Measurements from ENCODE around the gene NTM. TPM values are rescaled to one million over a fixed set of nuclear protein-coding genes. Genes with fewer than 3 reads are reported as not detected.
A peak's percentile ranks its signal among the peaks of the same experiment; 100 is the strongest.

NTM gene
- total RNA-seq, 1 experiment from 2014 or later: 0.73 TPM

GRCh38 chr11:132028380-132029240, 658.2 kb downstream of the NTM start:
- H3K27me3 Mint-ChIP-seq (ENCODE audit: insufficient read depth, unreplicated experiment): peaks cover 6% of the 10 kb centered on the region

GRCh38 chr11:132030896-132031295, 660.5 kb downstream of the NTM start:
- TF ChIP-seq CTCF (IDR thresholded peaks at IDR 0.05; ENCODE audit: insufficient read depth in 1 of 2, low read depth in 1 of 2, low read length in 1 of 2, severe bottlenecking in 1 of 2, unreplicated experiment in 1 of 2): no peak
- H3K27me3 Mint-ChIP-seq (ENCODE audit: insufficient read depth, unreplicated experiment): peaks cover 9% of the 10 kb centered on the region
- H3K27ac Mint-ChIP-seq (ENCODE audit: unreplicated experiment): no peak overlapping the region
- Histone ChIP-seq H3K36me3 (ENCODE audit: control insufficient read depth, insufficient read depth, low read length) (no peaks in the 10 kb centered on the region), H3K4me3 (ENCODE audit: low read depth, low read length) (no peak overlapping the region), H3K27me3 (replicated peaks; ENCODE audit: control insufficient read depth, insufficient read depth, low read length) (no peaks in the 10 kb centered on the region), H3K4me1 (no peaks in the 10 kb centered on the region), H3K9me3 (no peaks in the 10 kb centered on the region)
- POLR2A ChIA-PET: no interaction called here
- CTCF ChIA-PET: no interaction called here
- no peak overlapping the region for H3K4me3 Mint-ChIP-seq (ENCODE audit: unreplicated experiment)
- no peaks in the 10 kb centered on the region for H3K9me3 Mint-ChIP-seq (ENCODE audit: unreplicated experiment)
- BruUV-seq (replicated peaks): no TSS peak
- intact Hi-C loops (cut with micrococcal nuclease; ENCODE audit: unreplicated experiment): no loop called here
- DNase-seq: no peak
- H3K4me1 Mint-ChIP-seq (ENCODE audit: low read depth, unreplicated experiment): no peaks in the 10 kb centered on the region
- H3K36me3 Mint-ChIP-seq (ENCODE audit: insufficient read depth, unreplicated experiment): no peaks in the 10 kb centered on the region

More at GRCh38 chr11:132028380-132029240, 658.2 kb downstream of the NTM start:
- no peak overlapping the region for H3K27ac Mint-ChIP-seq (ENCODE audit: unreplicated experiment)
- H3K4me3 Mint-ChIP-seq (ENCODE audit: unreplicated experiment): no peak overlapping the region
- no peak overlapping the region for H3K4me3 ChIP-seq (ENCODE audit: low read depth, low read length)
- no peaks in the 10 kb centered on the region for H3K36me3 ChIP-seq (ENCODE audit: control insufficient read depth, insufficient read depth, low read length)
- intact Hi-C loops (cut with micrococcal nuclease; ENCODE audit: unreplicated experiment): loop anchor here (1.0 to 2.0 kb wide), 2 partner anchors 161 to 334 kb away; no protein-coding TSS in a partner anchor
- ChIA-PET POLR2A (no interaction called here), CTCF (no interaction called here)
- H3K9me3 ChIP-seq: no peaks in the 10 kb centered on the region
- no peaks in the 10 kb centered on the region for H3K9me3 Mint-ChIP-seq (ENCODE audit: unreplicated experiment)
- DNase-seq: peak; percentile 53 to 55
- no peaks in the 10 kb centered on the region for H3K36me3 Mint-ChIP-seq (ENCODE audit: insufficient read depth, unreplicated experiment)
- H3K4me1 Mint-ChIP-seq (ENCODE audit: low read depth, unreplicated experiment): no peaks in the 10 kb centered on the region
- BruUV-seq (replicated peaks): no TSS peak
- peak; percentile 58 to 71 for TF ChIP-seq CTCF (IDR thresholded peaks at IDR 0.05; ENCODE audit: insufficient read depth in 1 of 2, low read depth in 1 of 2, low read length in 1 of 2, severe bottlenecking in 1 of 2, unreplicated experiment in 1 of 2)
- H3K27me3 ChIP-seq (replicated peaks; ENCODE audit: control insufficient read depth, insufficient read depth, low read length): no peaks in the 10 kb centered on the region
- no peaks in the 10 kb centered on the region for H3K4me1 ChIP-seq

- no peaks in the 10 kb centered on the region for H3K4me1 Mint-ChIP-seq (ENCODE audit: low read depth, unreplicated experiment)
- intact Hi-C loops (cut with micrococcal nuclease; ENCODE audit: unreplicated experiment): no loop called here
- Histone ChIP-seq H3K27me3 (replicated peaks; ENCODE audit: control insufficient read depth, insufficient read depth, low read length) (no peaks in the 10 kb centered on the region), H3K9me3 (no peaks in the 10 kb centered on the region), H3K4me1 (no peaks in the 10 kb centered on the region), H3K4me3 (ENCODE audit: low read depth, low read length) (no peak overlapping the region), H3K36me3 (ENCODE audit: control insufficient read depth, insufficient read depth, low read length) (no peaks in the 10 kb centered on the region)
- no peak for TF ChIP-seq CTCF (IDR thresholded peaks at IDR 0.05; ENCODE audit: insufficient read depth in 1 of 2, low read depth in 1 of 2, low read length in 1 of 2, severe bottlenecking in 1 of 2, unreplicated experiment in 1 of 2)
- H3K36me3 Mint-ChIP-seq (ENCODE audit: insufficient read depth, unreplicated experiment): no peaks in the 10 kb centered on the region
- no peaks in the 10 kb centered on the region for H3K9me3 Mint-ChIP-seq (ENCODE audit: unreplicated experiment)
- no peak overlapping the region for H3K27ac Mint-ChIP-seq (ENCODE audit: unreplicated experiment)
- no TSS peak for BruUV-seq (replicated peaks)
- no peak overlapping the region for H3K4me3 Mint-ChIP-seq (ENCODE audit: unreplicated experiment)
- no peak for DNase-seq
- H3K27me3 Mint-ChIP-seq (ENCODE audit: insufficient read depth, unreplicated experiment): peaks cover 9% of the 10 kb centered on the region
- ChIA-PET CTCF (no interaction called here), POLR2A (no interaction called here)
Measured at GRCh38 chr11:132032555-132032954, 662.1 kb downstream of the NTM start.

Data from Caco-2 (cell line).